GM12878 (cell line): ENCODE data around the gene NPRL2. TPM values are rescaled to one million over a fixed set of nuclear protein-coding genes. Genes with fewer than 3 reads are reported as not detected.

Source experiments
- ATAC-seq: fragments of 200-7000 bp; cut with Tn5 transposase; 3 replicates; pipeline ENCODE4 v1.9.1; 2020; ENCODE audit warnings: mild to moderate bottlenecking, moderate library complexity
- BruUV-seq: library from RNA; stranded (reverse); fragments of 400-500 nt; replicated peaks from 2 replicates; lab custom pipeline; 2021; lab: Mats Ljungman, UMichigan
- CTCF ChIA-PET: fragments of 300-600 bp; sonication (Branson Sonifier 250); formaldehyde crosslinking; extraction: SDS; loops from one replicate; lab custom pipeline; 2021; ENCODE audit warnings: inconsistent platforms; lab: Yijun Ruan, JAX
- POLR2A ChIA-PET: fragments of 350-600 bp; formaldehyde crosslinking; extraction: SDS; loops from one replicate; lab custom pipeline; 2021; ENCODE audit warnings: inconsistent platforms; lab: Charles Lee
- RAD21 ChIA-PET: fragments of 300-600 bp; sonication (Branson Sonifier 250); formaldehyde crosslinking; loops from one replicate; lab custom pipeline; 2023; ENCODE audit warnings: antibody characterized with exemption; ENCODE audit not compliant: unreplicated experiment; lab: Charles Lee
- SMC1A ChIA-PET: fragments of 300-600 bp; sonication (Branson Sonifier 250); formaldehyde crosslinking; loops from one replicate; lab custom pipeline; 2023; ENCODE audit not compliant: unreplicated experiment, uncharacterized antibody; lab: Charles Lee
- DNase-seq: peaks from one replicate; pipeline ENCODE4 v3.0.0-alpha.2; 2011; ENCODE audit warnings: low read depth, low spot score
- FAIRE-seq: peaks from 3 replicates; lab custom pipeline; 2011; peaks lifted over from hg19 to GRCh38; lab: Jason Lieb, UNC
- H2AFZ ChIP-seq: 2 replicates; pipeline ENCODE4 v1.6.0; 2011; ENCODE audit warnings: low read depth, low read length, control low read depth; ENCODE audit not compliant: control insufficient read depth
- H3K27ac ChIP-seq: 2 replicates; pipeline ENCODE4 v1.5.1; 2011; ENCODE audit warnings: control low read depth; ENCODE audit not compliant: control insufficient read depth, insufficient read depth
- H3K27me3 ChIP-seq, 2 experiments: replicated peaks in 1 of 2; 2 replicates each; pipeline versions ENCODE4 v1.6.0 to v1.6.1; 2011; ENCODE audit warnings: low read length in 1 of 2; ENCODE audit not compliant: control insufficient read depth in 2 of 2, insufficient read depth in 2 of 2
- H3K36me3 ChIP-seq, 2 experiments: 2 replicates each; pipeline ENCODE4 v1.5.1; 2011; ENCODE audit warnings: low read length in 1 of 2; ENCODE audit not compliant: control insufficient read depth in 2 of 2, insufficient read depth in 2 of 2
- H3K4me1 ChIP-seq: 2 replicates; pipeline ENCODE4 v1.6.1; 2011; ENCODE audit warnings: mild to moderate bottlenecking, low read length, moderate library complexity, mixed read lengths; ENCODE audit not compliant: control insufficient read depth, insufficient read depth
- H3K4me2 ChIP-seq: 2 replicates; pipeline ENCODE4 v1.6.0; 2011; ENCODE audit warnings: control low read depth; ENCODE audit not compliant: control insufficient read depth, insufficient read depth
- H3K4me3 ChIP-seq: fragments of 200-600 bp; sonication (generic); 2 replicates; pipeline ENCODE4 v1.5.1; 2016
- H3K79me2 ChIP-seq: 2 replicates; pipeline ENCODE4 v1.6.0; 2011; ENCODE audit warnings: low read length; ENCODE audit not compliant: control insufficient read depth, insufficient read depth
- H3K9ac ChIP-seq: 2 replicates; pipeline ENCODE4 v1.8.0; 2011; ENCODE audit warnings: low read length, control low read depth, mixed read lengths; ENCODE audit not compliant: control insufficient read depth, insufficient read depth
- H3K9me3 ChIP-seq: replicated peaks from 3 replicates; pipeline ENCODE4 v1.5.1; 2011; ENCODE audit warnings: mild to moderate bottlenecking, low read length; ENCODE audit not compliant: control insufficient read depth, insufficient read depth
- H4K20me1 ChIP-seq: 2 replicates; pipeline ENCODE4 v1.6.0; 2011; ENCODE audit not compliant: control insufficient read depth, insufficient read depth
- CTCF ChIP-seq, 3 experiments: IDR thresholded peaks in 2 of 3; conservative IDR thresholded peaks in 1 of 3; 2 replicates each; pipeline ENCODE4 v1.5.1; 2011; ENCODE audit warnings: low read depth in 3 of 3, low read length in 3 of 3, mild to moderate bottlenecking in 3 of 3, control low read depth in 2 of 3, moderate library complexity in 2 of 3, inconsistent platforms in 1 of 3, mixed read lengths in 1 of 3; ENCODE audit not compliant: control insufficient read depth in 2 of 3, insufficient read depth in 1 of 3; ENCODE audit errors: extremely low read depth in 1 of 3
- SREBF2 ChIP-seq: IDR thresholded peaks from 2 replicates; pipeline ENCODE4 v1.6.1; 2012; ENCODE audit warnings: mild to moderate bottlenecking, low read length
- STAT1 ChIP-seq: fragments of 450-650 bp; conservative IDR thresholded peaks from 2 replicates; pipeline ENCODE4 v1.6.1; 2014; ENCODE audit warnings: antibody characterized with exemption, mild to moderate bottlenecking
- ZBTB40 ChIP-seq: fragments of 450-650 bp; IDR thresholded peaks from 2 replicates; pipeline ENCODE4 v1.6.1; 2016; ENCODE audit warnings: mild to moderate bottlenecking, moderate library complexity, borderline replicate concordance
- WGBS: methylation state at CpG from one replicate; pipeline ENCODE4 v1.1.6; 2016; ENCODE audit warnings: low lambda C conversion rate; ENCODE audit not compliant: insufficient replicate concordance, insufficient coverage; ENCODE audit errors: missing lambda C conversion rate; 5-methylcytosine and 5-hydroxymethylcytosine counted together
- in situ Hi-C: fragments of 300-500 bp; cut with MboI; formaldehyde crosslinking; loops from 9 replicates; pipeline ENCODE4 v1.14.3; 2018; ENCODE audit warnings: mixed read lengths
- intact Hi-C: fragments of 100-400 bp; cut with micrococcal nuclease; formaldehyde crosslinking; loops from one replicate; pipeline ENCODE4 v1.14.2; 2022; ENCODE audit not compliant: unreplicated experiment
- polyA plus RNA-seq, 11 experiments: library from polyadenylated mRNA; depleted of rRNA in 4 of 11; unstranded in 6 of 11; stranded (reverse) in 5 of 11; fragments of >200 nt; fragmentation: Nextera tagmentation in 4 of 11; fragmentation: Illumina TruSeq in 1 of 11; extraction: Ambion mirVana in 4 of 11; extraction: Trizol in 1 of 11; gene quantifications; 1 replicate in 1 of 11; 2 replicates in 10 of 11; pipeline versions ENCODE4 v1.2.1 to v1.2.3, GENCODE V29; 2011 to 2016; ENCODE audit warnings: inconsistent platforms in 2 of 11, missing spikeins in 2 of 11, low read depth in 1 of 11
- total RNA-seq, 4 experiments: library from RNA; depleted of rRNA in 3 of 4; stranded (reverse); fragments of >200 nt in 3 of 4; fragmentation: Illumina TruSeq in 1 of 4; extraction: Trizol in 1 of 4; gene quantifications; 2 replicates each; pipeline versions ENCODE4 v1.2.1 to v1.2.3, GENCODE V29; 2013 to 2021

The NPRL2 gene
- total and polyA plus RNA-seq, 10 of the 15 experiments (the other 5 are each of a cell fraction or from before 2014, with no cell fraction given) = 17.8 to 54.2 (median 32.9) TPM

- BruUV-seq = no TSS peak
- FAIRE-seq (no peak), DNase-seq (no peak), ATAC-seq (peak; percentile 46)
- 41% methylated on average over 7 of the region's 7 CpGs for WGBS
- H3K36me3 ChIP-seq = no peaks in the 10 kb centered on the region
- H3K79me2 ChIP-seq = no peaks in the 10 kb centered on the region
- H3K4me1 ChIP-seq = no peaks in the 10 kb centered on the region
- ChIA-PET SMC1A (no interaction called here), POLR2A (no interaction called here), RAD21 (no interaction called here), CTCF (no interaction called here)
- in situ Hi-C loops = no loop called here
- TF ChIP-seq STAT1 (no peak), ZBTB40 (no peak), CTCF (IDR thresholded peaks at IDR 0.05 in 2 of 3, conservative IDR thresholded peaks at IDR 0.05 in 1 of 3; ENCODE audit: control insufficient read depth in 2 of 3, extremely low read depth in 1 of 3, insufficient read depth in 1 of 3, low read depth in 3 of 3, low read length in 3 of 3) (peak in 2 of 3 experiments; percentile 7 to 16; a peak in 1 of 6 replicates), SREBF2 (no peak)
- no peaks in the 10 kb centered on the region; a peak in 2 of 4 replicates for H3K27me3 ChIP-seq
- no peak overlapping the region for H2AFZ ChIP-seq
- intact Hi-C loops = no loop called here
- H3K9ac ChIP-seq = no peak overlapping the region
- no peaks in the 10 kb centered on the region for H3K9me3 ChIP-seq
- H3K4me3 ChIP-seq = no peak overlapping the region
- no peak overlapping the region for H3K27ac ChIP-seq
- no peak overlapping the region for H3K4me2 ChIP-seq
- H4K20me1 ChIP-seq = no peaks in the 10 kb centered on the region
Measured at GRCh38 chr3:50375258-50375931, 24.8 kb upstream of the NPRL2 start.
